GM18519 (cell line): ENCODE data around the gene PTPRN.

Experiments used
- ATAC-seq: cut with Tn5 transposase; IDR thresholded peaks from one replicate; pipeline ENCODE4 v1.9.1; 2021; ENCODE audit warnings: mild to moderate bottlenecking, moderate library complexity; ENCODE audit not compliant: unreplicated experiment, low FRiP score

PTPRN gene

GRCh38 chr2:219247678-219248642, 61.2 kb downstream of the PTPRN start:
- ATAC-seq, result no peak

GRCh38 chr2:219246559-219246958, 62.6 kb downstream of the PTPRN start:
- ATAC-seq, result no peak

GRCh38 chr2:219245899-219246230, 63.3 kb downstream of the PTPRN start:
- no peak for ATAC-seq

GRCh38 chr2:219245148-219245898, 63.9 kb downstream of the PTPRN start, which contains the start of the genes GLB1L and STK16:
GLB1L (minus strand) TSS chr2:219245444; CDS start chr2:219243573, 1,871 bp downstream.
STK16 (plus strand) TSS chr2:219245479; CDS start chr2:219246000, 521 bp downstream.
- ATAC-seq, result peak; percentile 77

GRCh38 chr2:219244789-219245147, 64.4 kb downstream of the PTPRN start:
- ATAC-seq, result no peak

- ATAC-seq, result no peak
These were observed 65.9 kb downstream of the PTPRN start for GRCh38 chr2:219243291-219243761.
